Body of pancreas (tissue), 4 donors: ENCODE results near the gene SLX4IP.

Experiments used
- POLR2A ChIP-seq, 3 donors: fragments of 450-650 bp; IDR thresholded peaks; one replicate each; pipeline ENCODE4 v1.6.1; 2016; ENCODE audit warnings: antibody characterized with exemption in 3 of 3, mild to moderate bottlenecking in 2 of 3
- TF ChIP-seq, protein P1 (sequence below), 7 experiments: fragments of 450-650 bp in 4 of 7; fragments of 200-600 bp in 3 of 7; sonication (generic) in 3 of 7; IDR thresholded peaks; one replicate each; pipeline ENCODE4 v1.5.1; 2016 to 2019; ENCODE audit warnings: antibody characterized with exemption in 7 of 7

DNA sequence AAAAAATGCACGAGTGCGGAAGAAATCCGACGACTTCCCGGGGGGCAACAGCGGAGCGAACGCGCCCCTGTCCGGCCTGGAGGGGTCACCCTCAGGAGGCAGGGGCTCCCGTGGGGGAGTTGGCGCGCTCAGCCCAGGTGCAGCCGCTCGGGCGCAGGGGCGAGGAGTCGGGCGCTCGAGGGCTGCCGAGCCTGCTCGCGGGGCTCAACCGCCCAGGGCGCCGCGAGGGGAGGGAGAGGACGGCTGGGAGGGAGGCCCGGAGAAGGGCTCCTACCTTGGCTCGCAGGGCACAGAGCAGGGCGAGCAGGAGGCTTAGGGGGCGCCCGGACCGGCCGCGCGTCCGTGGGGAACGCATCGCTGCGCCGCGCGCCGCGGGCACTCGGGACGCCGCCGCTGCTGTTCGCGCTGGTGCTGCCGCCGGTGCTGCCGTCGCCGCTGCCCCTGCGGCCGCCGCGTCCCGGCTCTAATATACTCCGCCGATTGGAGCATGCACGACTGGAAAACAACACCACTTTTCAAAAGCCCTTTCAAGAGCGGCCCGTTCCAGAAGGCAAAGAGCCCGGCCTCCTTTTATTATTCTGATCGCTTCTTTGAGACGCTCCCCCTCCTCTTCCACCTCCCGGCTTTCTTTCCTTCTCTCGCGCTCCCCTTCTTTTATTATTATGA, 238.2 kb downstream of the SLX4IP start:
- TF ChIP-seq POLR2A (IDR thresholded peaks at IDR 0.05) = no peak
- TF ChIP-seq, protein P1, sequence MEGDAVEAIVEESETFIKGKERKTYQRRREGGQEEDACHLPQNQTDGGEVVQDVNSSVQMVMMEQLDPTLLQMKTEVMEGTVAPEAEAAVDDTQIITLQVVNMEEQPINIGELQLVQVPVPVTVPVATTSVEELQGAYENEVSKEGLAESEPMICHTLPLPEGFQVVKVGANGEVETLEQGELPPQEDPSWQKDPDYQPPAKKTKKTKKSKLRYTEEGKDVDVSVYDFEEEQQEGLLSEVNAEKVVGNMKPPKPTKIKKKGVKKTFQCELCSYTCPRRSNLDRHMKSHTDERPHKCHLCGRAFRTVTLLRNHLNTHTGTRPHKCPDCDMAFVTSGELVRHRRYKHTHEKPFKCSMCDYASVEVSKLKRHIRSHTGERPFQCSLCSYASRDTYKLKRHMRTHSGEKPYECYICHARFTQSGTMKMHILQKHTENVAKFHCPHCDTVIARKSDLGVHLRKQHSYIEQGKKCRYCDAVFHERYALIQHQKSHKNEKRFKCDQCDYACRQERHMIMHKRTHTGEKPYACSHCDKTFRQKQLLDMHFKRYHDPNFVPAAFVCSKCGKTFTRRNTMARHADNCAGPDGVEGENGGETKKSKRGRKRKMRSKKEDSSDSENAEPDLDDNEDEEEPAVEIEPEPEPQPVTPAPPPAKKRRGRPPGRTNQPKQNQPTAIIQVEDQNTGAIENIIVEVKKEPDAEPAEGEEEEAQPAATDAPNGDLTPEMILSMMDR (IDR thresholded peaks at IDR 0.05) = no peak
